Nephron progenitor cell (in vitro differentiated cells): ENCODE results near the gene ERH.

Source experiments
- DNase-seq: peaks from one replicate; pipeline ENCODE4 v3.0.0; 2021
- H3K27ac Mint-ChIP-seq: 2 replicates; pipeline ENCODE4 v1.8.0; 2021; ENCODE audit warnings: mild to moderate bottlenecking, moderate library complexity, mixed read lengths
- H3K27me3 Mint-ChIP-seq: 2 replicates; pipeline ENCODE4 v1.8.0; 2021; ENCODE audit warnings: mild to moderate bottlenecking, low read depth, mixed read lengths; ENCODE audit not compliant: poor library complexity
- H3K36me3 Mint-ChIP-seq: 2 replicates; pipeline ENCODE4 v1.8.0; 2021; ENCODE audit warnings: low read depth, mixed read lengths
- H3K4me1 Mint-ChIP-seq: 2 replicates; pipeline ENCODE4 v1.8.0; 2021; ENCODE audit warnings: mixed read lengths
- H3K4me3 Mint-ChIP-seq: 2 replicates; pipeline ENCODE4 v1.8.0; 2021; ENCODE audit warnings: mild to moderate bottlenecking, moderate library complexity, mixed read lengths
- H3K9me3 Mint-ChIP-seq: 2 replicates; pipeline ENCODE4 v1.8.0; 2021; ENCODE audit warnings: mild to moderate bottlenecking, moderate library complexity, mixed read lengths
- CTCF ChIP-seq: fragments of 200-600 bp; sonication (generic); IDR thresholded peaks from 2 replicates; pipeline ENCODE4 v1.5.0; 2021; ENCODE audit warnings: antibody characterized with exemption

Gene ERH

GRCh38 chr14:69404478-69404877 is 6.4 kb upstream of the ERH start:
- Mint-ChIP-seq H3K9me3 (peaks cover 7% of the 10 kb centered on the region), H3K4me3 (no peak overlapping the region), H3K4me1 (peaks cover 40% of the 10 kb centered on the region), H3K27ac (no peak overlapping the region), H3K27me3 (no peaks in the 10 kb centered on the region), H3K36me3 (peaks cover 45% of the 10 kb centered on the region)
- DNase-seq = no peak
- TF ChIP-seq CTCF = no peak

GRCh38 chr14:69401841-69402240 is 3.7 kb upstream of the ERH start:
- Mint-ChIP-seq H3K9me3 (peaks cover 7% of the 10 kb centered on the region), H3K4me1 (peaks cover 39% of the 10 kb centered on the region), H3K36me3 (peaks cover 32% of the 10 kb centered on the region), H3K27me3 (no peaks in the 10 kb centered on the region), H3K27ac (no peak overlapping the region), H3K4me3 (peak overlapping the region; percentile 69)
- DNase-seq = no peak
- no peak for TF ChIP-seq CTCF

- Mint-ChIP-seq H3K36me3 (peaks cover 41% of the 10 kb centered on the region), H3K27me3 (no peaks in the 10 kb centered on the region), H3K4me1 (peaks cover 56% of the 10 kb centered on the region), H3K4me3 (peak overlapping the region; percentile 95), H3K9me3 (peaks cover 7% of the 10 kb centered on the region), H3K27ac (no peak overlapping the region)
- no peak for DNase-seq
- no peak for TF ChIP-seq CTCF
These were observed 2.1 kb upstream of the ERH start for GRCh38 chr14:69400154-69400553.

- peaks cover 56% of the 10 kb centered on the region for H3K4me1 Mint-ChIP-seq
- peaks cover 5% of the 10 kb centered on the region for H3K9me3 Mint-ChIP-seq
- no peak for DNase-seq
- H3K27me3 Mint-ChIP-seq = no peaks in the 10 kb centered on the region
- H3K4me3 Mint-ChIP-seq = peak overlapping the region; percentile 95
- peaks cover 42% of the 10 kb centered on the region for H3K36me3 Mint-ChIP-seq
- no peak for TF ChIP-seq CTCF
- no peak overlapping the region for H3K27ac Mint-ChIP-seq
These were observed 1.7 kb upstream of the ERH start for GRCh38 chr14:69399750-69400149.

- H3K9me3 Mint-ChIP-seq = no peaks in the 10 kb centered on the region
- no peak for TF ChIP-seq CTCF
- peak overlapping the region; percentile 95 for H3K4me3 Mint-ChIP-seq
- peaks cover 56% of the 10 kb centered on the region for H3K4me1 Mint-ChIP-seq
- peak overlapping the region; percentile 100 for H3K27ac Mint-ChIP-seq
- peaks cover 42% of the 10 kb centered on the region for H3K36me3 Mint-ChIP-seq
- no peak for DNase-seq
- no peaks in the 10 kb centered on the region for H3K27me3 Mint-ChIP-seq
These were observed 715 bp upstream of the ERH start for GRCh38 chr14:69398818-69399210.

GRCh38 chr14:69395929-69396328 is 2.2 kb downstream of the ERH start:
- Mint-ChIP-seq H3K27ac (peak overlapping the region; percentile 42), H3K9me3 (no peaks in the 10 kb centered on the region), H3K27me3 (no peaks in the 10 kb centered on the region), H3K4me3 (peak overlapping the region; percentile 42), H3K4me1 (peaks cover 56% of the 10 kb centered on the region), H3K36me3 (peaks cover 65% of the 10 kb centered on the region)
- TF ChIP-seq CTCF = no peak
- no peak for DNase-seq
